HEK293 (cell line): ENCODE measurements around the gene MPPED1.

Experiments used
- GLI4 ChIP-seq: fragments of 450-650 bp; formaldehyde crosslinking; IDR thresholded peaks from 2 replicates; pipeline ENCODE4 v1.5.1; 2016; ENCODE audit warnings: missing biosample characterization, missing genetic modification characterization
- ZNF311 ChIP-seq: fragments of 450-650 bp; formaldehyde crosslinking; IDR thresholded peaks from 2 replicates; pipeline ENCODE4 v1.5.1; 2017; ENCODE audit warnings: missing biosample characterization, missing genetic modification characterization, borderline replicate concordance
- ZNF341 ChIP-seq: fragments of 450-650 bp; formaldehyde crosslinking; IDR thresholded peaks from 2 replicates; pipeline ENCODE4; 2016; ENCODE audit warnings: low read depth, missing biosample characterization, missing genetic modification characterization
- ZNF555 ChIP-seq: fragments of 450-650 bp; formaldehyde crosslinking; conservative IDR thresholded peaks from 2 replicates; pipeline ENCODE4 v1.5.1; 2017; ENCODE audit warnings: missing biosample characterization, mild to moderate bottlenecking, missing genetic modification characterization, inconsistent platforms
- ZNF626 ChIP-seq: fragments of 450-650 bp; sonication (Bioruptor Pico); formaldehyde crosslinking; IDR thresholded peaks from 2 replicates; pipeline ENCODE4 v1.5.1; 2018; ENCODE audit warnings: missing biosample characterization, missing genetic modification characterization, inconsistent platforms
- ZNF629 ChIP-seq: fragments of 450-650 bp; formaldehyde crosslinking; IDR thresholded peaks from 2 replicates; pipeline ENCODE4 v1.5.1; 2017; ENCODE audit warnings: missing biosample characterization, missing genetic modification characterization
- ZNF664 ChIP-seq: fragments of 450-650 bp; formaldehyde crosslinking; IDR thresholded peaks from 2 replicates; pipeline ENCODE4 v1.5.1; 2016; ENCODE audit warnings: missing biosample characterization, missing genetic modification characterization
- ZNF777 ChIP-seq: fragments of 450-650 bp; formaldehyde crosslinking; IDR thresholded peaks from 2 replicates; pipeline ENCODE4 v1.5.1; 2017; ENCODE audit warnings: missing biosample characterization, missing genetic modification characterization, borderline replicate concordance
- TF ChIP-seq, protein P1 (sequence below): fragments of 450-650 bp; formaldehyde crosslinking; IDR thresholded peaks from 2 replicates; pipeline ENCODE4 v1.5.1; 2016; ENCODE audit warnings: missing biosample characterization, missing genetic modification characterization

DNA sequence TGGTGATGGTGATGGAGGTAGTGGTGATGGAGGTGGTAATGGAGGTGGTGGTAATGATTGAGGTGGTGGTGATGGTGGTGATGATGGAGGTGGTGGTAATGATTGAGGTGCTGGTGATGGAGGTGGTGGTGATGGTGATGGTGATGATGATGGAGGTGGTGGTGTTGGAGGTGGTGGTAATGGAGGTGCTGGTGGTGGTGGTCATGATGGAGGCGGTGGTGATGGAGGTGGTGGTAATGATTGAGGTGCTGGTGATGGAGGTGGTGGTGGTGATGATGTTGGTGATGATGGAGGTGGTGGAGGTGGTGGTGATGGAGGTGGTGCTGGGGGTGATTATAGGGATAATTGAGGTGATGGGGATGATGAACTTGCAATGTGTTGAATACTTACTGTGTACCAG lies 79.9 kb downstream of the MPPED1 start:
- no peak for TF ChIP-seq ZNF626 (tag by site-specific recombination)
- TF ChIP-seq, protein P1, sequence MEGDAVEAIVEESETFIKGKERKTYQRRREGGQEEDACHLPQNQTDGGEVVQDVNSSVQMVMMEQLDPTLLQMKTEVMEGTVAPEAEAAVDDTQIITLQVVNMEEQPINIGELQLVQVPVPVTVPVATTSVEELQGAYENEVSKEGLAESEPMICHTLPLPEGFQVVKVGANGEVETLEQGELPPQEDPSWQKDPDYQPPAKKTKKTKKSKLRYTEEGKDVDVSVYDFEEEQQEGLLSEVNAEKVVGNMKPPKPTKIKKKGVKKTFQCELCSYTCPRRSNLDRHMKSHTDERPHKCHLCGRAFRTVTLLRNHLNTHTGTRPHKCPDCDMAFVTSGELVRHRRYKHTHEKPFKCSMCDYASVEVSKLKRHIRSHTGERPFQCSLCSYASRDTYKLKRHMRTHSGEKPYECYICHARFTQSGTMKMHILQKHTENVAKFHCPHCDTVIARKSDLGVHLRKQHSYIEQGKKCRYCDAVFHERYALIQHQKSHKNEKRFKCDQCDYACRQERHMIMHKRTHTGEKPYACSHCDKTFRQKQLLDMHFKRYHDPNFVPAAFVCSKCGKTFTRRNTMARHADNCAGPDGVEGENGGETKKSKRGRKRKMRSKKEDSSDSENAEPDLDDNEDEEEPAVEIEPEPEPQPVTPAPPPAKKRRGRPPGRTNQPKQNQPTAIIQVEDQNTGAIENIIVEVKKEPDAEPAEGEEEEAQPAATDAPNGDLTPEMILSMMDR (tag by site-specific recombination) = no peak
- no peak for TF ChIP-seq ZNF629 (tag by site-specific recombination)
- no peak for TF ChIP-seq ZNF664
- TF ChIP-seq ZNF777 = no peak
- no peak for TF ChIP-seq ZNF341 (tag by site-specific recombination)
- TF ChIP-seq GLI4 (tag by site-specific recombination) = no peak
- no peak for TF ChIP-seq ZNF311 (tag by site-specific recombination)
- no peak for TF ChIP-seq ZNF555 (tag by site-specific recombination)
